Stimulated activated CD8-positive, alpha-beta memory T cell treated with anti-CD3 and anti-CD28 coated beads, Interleukin-7, amount 100 ng/mL, for 4 hours (primary cell): Measurements from ENCODE around the gene STX12.
"Not testable (repeated sequence)": the region's sequence is repeated elsewhere in the genome, so short reads cannot be mapped to it uniquely, and the experiment has no call there.

Source experiments
- DNase-seq, 2 donors: peaks; one replicate each; pipeline ENCODE4 v3.0.0-alpha.2; 2020; ENCODE audit warnings: low read depth in 2 of 2

STX12 gene

DNA sequence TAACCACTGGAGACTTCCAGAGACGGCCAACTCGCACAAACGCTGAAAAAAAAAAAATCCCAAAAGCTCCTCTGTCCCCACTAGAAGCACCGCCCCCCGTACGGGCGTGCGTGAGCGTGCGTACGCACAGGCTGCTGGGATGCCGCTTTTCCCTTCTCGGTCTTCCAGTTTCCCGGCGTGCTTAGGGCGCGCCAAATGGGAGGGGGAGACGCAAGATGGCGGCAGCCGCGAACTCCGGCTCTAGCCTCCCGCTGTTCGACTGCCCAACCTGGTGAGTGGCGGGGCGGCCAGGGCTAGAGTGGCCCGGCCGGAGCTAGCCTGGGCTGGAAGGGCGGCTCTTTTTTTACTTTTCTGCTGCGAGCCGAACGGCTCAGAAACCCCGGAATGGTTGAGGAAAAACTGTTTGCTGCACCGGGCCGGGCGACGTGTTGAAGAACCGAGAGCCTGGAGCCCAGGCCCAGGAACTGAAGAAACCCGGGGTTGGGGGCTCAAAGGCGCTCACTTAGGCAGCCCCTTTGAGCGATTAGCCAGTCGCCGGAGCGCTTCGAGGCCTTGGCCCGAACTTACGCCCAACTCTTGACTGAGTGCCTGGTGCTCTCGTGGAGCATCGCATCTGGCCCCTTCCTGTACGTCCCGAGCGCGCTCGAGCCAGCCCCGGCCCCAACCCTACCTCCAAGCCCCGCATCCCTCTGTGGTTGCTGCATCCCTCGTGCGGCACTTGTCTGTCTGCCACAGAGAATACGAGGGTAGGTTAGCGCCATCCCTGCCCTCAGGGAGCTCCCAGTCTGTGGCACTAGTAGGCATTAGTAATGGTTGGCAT lies 57.8 kb downstream of the STX12 start, which contains the start of gene PPP1R8:
Gene PPP1R8 (plus strand): TSS at position 162 of the 820 bp plus-strand sequence. CDS start 54 bp downstream, at position 216.
- DNase-seq: peak; percentile 84 to 87

DNA sequence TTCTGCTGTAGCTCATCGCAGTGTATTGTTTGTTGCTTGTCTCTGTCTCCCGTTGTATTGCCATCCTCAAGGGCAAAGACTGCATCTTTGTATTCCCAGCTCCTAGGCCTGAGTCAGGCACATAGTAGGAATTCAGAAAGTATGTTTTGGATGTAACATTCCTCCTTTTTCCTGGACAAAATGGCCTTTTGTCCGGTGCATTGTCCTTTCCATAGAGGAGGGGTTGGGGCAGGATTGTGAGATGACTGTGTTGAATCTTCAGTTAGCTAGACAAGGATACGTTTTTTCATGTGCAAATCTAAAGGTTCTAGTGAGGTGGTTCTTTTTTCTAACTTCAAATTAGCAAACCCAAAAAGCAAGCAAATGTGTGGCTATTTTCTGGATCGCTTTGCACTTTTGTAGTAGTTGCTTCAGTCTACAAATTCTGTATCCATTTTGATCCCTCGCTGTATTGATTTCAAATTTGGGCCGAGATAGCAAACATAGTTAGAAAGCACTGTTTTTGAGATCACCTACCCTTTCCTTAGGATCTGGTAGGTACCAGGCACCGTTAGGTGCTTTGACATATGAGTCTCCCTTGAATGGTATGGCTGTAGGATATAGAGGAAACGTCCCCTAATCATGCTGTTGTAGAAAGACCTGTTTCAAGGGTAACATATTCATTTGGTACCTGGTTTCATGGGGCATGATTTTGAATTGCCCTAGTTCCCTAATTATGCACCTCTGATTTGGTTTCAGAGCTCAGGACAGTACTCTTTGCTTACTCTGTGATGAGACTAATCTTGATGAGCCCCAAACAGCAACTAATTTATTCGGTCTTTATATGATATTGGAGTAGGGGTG lies 58.8 kb downstream of the STX12 start:
- DNase-seq: no peak

DNA sequence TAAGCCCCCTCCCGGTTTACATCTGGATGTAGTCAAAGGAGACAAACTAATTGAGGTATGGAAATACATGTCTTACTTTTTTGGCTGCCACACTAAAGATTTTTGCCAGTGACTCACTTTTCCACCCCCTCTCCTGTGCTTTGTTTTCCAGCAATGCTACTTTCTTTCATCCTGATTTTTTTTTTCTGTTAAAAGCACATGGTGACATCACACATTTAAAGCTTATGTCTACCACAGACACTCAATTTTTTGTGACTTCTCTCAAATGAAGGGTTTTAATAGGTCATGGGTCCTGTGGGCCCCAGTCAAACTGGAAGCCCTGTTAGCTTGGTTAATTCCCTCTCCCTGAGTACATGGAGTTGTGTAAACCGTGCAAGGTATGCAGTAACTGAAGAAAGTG lies 59.7 kb downstream of the STX12 start:
- DNase-seq: no peak

DNA sequence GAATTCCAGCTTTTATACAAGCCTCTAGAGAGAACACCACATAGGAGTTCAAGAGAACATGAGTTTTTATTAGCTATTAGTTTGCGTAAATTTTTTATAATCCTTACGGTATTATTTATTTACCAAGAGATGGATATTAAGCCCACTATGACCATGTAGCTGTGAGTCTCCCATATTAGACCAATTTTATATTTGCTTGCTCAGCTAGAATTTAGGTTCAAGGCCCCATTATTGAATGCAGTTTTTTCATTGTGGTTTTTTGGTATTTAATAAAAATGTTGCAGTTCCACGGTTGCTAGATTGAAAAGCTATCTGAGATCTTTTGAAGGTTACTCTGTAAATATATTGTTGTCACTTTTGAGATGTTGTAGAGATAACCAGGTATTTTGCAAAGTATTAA lies 60.5 kb downstream of the STX12 start:
- no peak for DNase-seq

DNA sequence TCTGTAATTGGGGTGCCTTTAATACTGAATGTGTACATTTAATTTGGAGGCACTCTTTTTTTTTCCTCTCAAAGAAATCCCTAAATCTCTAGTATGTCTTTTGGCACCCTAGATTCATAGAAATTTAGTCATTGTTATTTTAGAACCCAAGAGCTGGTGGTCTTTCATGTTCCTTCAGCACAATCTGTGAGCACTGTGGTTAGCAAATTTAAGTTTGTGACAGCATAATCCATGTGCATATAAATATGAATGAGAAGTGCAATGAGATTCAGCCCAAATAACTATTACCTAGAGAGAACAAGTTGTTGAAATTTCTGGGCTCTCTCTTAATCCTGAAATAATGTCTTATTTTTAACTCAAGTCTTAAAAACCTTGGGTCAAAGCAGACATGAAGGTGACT lies 62.0 kb downstream of the STX12 start:
- no peak for DNase-seq

DNA sequence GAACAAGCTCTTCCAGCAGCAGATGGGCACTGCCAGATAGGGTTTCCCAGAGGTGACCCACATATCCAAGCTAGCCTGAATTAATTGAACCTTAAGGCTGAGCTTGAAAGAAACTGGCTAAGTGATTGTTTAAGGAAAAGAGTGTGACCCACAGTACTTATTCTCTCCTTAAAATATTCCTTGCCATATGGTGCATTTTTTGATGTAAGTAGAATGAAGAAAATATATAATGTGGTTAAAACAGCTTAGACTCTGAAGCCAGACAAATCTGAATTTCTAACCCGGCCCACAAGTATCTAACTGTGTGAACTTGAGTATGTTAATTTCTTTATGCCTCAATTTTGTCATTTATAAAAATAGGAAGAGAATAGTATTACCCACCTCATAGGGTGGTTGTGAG lies 62.5 kb downstream of the STX12 start:
- no peak for DNase-seq

DNA sequence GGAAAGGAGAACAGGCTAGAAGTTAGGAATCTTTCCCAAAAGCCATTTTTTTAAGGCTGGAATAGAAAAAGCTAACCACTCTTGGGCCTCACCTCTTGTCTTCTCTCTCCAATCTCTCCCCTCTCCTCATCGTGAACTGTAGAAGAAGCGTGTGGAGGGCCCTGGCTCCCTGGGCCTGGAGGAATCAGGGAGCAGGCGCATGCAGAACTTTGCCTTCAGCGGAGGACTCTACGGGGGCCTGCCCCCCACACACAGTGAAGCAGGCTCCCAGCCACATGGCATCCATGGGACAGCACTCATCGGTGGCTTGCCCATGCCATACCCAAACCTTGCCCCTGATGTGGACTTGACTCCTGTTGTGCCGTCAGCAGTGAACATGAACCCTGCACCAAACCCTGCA lies 76.9 kb downstream of the STX12 start:
- DNase-seq: no peak

DNA sequence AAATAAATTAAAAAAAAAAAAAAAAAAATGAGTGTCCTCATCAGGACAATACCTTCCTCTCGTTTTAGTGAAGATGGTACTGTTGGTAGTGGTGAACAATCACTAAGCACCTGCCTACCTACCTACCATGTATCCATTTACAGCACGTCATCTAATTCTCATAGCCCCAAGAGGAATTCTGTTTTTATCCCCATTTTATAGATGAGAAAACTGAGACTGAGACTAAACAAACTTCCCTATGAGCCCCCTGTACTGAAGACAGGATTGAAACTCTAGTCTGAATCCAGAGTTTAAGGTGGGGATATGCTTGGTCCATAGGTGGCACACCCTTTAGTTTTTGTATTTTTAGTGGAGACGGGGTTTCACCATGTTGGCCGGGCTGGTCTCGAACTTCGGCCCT lies 82.1 kb downstream of the STX12 start:
- DNase-seq: no peak

DNA sequence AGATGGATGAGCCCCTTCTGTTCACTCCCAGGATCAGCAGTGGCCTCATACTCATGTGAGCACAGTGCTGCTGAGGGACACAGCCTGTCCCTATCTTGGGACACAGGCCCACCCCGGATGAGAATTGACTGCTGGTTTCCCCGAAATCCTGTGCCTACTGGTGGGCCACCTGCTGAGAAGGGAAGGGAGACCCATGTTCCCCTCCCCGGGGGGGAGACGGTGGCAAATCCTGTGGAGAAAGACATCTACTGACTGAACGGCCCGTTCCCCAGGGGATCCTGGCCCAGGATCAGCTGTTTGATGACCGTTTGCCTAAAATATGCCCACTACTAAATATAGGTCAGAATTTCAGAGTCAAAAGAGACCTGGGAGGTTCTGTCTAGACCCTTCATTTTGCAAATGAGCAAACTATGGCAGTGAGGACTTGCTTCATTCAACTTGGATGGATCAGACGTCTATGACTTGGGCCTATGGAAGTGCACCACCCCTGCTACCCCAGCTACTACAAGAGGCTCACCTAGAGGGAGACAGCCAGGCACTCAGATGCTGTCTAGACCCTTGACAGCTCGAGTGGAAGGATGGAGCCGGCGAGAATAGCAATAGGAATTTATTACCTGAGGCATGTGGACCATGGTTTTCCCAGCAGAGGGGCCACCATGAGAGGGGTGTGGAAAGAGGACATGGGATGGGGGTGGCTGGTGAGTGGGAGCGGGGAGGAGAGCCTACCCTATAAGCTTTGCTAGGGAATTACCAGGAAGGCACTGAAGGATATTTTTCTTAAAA lies 83.7 kb downstream of the STX12 start:
- DNase-seq: no peak

DNA sequence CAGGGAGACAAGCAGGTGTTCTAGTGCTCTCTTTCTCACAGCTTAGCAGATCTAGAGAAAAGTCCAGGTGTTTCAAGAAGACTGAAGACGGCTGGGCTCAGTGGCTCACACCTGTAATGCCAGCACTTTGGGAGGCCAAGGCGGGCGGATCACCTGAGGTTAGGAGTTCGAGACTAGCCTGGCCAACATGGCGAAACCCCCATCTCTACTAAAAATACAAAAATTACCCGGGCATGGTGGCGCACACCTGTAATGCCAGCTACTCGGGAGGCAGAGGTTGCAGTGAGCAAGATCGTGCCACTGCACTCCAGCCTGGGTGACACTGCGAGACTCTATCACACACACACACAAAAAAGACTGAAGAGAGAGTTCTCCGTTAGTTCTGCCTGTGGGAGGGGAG lies 84.5 kb downstream of the STX12 start:
- not testable (repeated sequence) for DNase-seq

DNA sequence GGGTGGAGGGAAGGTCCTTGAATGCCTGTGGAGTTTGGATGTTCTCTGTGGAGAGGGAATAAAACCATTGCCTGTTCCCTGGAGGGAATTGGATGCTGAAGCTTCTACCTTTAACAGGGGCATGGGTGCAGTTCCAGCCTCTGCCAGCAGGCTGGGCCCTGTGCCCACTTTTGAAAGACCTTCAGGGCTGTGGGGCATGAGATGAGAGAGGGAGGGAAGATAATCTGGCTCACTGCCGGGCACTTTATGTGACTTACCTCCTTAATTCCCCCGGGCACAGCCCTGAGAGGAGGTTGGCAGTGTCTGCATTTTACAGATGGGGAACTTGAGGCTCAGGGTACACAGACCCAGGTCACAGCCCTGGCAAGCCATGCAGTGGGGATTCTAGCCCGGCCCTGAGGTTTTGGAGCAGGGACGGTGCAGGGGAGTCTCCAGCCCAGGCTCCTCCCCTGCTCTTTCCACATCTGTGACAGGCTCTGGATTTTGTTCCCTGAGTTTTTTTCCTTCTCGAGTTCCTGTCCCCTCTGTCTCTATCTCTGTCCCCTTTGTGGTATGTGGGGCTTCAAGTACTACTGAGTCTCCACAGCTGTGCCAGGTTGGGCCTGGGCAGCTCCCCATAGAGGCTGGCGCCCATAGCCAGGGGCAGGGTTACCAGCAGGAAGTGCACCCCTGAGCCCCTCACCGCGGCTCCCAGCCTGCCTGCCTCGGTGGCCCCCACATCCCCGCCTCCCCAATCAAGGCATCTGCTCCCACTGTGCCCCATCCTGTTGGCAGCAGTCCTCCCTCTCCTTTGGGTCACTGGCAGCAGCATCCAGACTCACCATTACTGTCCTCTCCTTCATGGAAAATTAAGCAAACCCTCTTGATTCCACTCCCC lies 85.3 kb downstream of the STX12 start:
- DNase-seq: peak; percentile 67 to 74

DNA sequence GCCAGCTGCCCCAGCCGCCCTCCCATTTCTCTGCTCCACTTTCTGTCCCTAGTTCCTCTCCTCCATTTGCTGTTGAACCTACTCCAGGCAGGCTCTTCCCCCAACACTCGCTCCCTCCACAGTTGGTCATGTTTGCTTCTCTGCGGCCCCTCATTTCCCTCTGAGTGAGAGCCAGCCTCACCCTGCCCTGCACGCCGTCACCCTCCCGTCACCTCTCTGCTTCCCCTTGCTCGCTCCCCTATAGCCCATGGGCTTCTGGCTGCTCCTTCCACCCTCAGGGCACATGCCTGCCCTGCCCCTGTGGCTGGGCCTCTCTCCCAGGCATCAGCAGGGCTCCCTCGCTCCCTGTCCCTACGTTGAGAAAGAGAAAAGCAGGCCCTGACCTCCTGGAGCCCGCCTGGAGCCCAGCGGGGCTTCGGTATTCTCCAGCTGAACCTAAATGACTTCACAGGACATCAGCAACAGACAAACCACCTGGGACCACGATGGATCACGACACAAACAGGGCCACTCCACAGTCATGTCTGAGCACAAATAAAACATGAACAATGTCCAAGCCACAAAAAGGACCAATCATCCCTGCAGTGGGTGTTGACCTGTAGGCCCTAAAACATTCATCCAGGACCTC lies 86.0 kb downstream of the STX12 start:
- no peak for DNase-seq

DNA sequence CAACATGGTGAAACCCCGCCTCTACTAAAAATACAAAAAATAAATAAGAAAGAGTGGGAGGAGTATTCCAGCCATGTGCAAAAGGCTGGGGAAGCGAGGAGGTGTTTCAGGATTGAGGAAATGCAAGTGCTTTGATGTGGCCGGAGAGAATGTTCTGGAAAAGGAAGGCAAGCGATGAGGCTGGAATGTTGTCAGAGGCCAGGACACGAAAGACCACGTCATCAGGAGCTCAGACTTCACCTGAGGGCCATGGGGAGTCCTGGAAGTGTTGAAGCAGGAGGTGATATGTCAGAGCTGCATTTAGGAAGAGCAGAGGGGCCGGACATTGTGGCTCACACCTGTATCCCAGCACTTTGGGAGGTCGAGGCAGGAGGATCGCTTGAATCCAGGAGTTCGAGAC lies 88.4 kb downstream of the STX12 start:
- DNase-seq: no peak

DNA sequence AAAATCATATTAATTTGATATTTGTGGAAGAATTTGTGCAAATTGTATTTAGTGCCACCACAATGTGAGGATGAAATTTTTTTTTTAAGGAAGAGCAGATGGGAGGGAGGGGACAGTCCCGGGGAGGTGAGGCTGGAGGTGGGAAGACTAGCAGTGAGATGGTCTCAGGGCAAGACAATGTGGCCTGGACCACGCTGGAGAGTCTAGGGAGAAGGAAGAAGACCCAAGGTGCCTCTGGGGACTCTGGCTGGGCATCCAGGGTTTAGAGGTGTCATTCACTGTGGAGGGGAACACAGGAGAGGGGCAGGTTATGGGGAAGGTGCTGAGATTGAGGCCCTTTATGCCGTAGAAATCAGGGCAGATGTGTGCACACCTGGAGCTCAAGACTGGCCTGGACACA lies 89.0 kb downstream of the STX12 start:
- DNase-seq: no peak

DNA sequence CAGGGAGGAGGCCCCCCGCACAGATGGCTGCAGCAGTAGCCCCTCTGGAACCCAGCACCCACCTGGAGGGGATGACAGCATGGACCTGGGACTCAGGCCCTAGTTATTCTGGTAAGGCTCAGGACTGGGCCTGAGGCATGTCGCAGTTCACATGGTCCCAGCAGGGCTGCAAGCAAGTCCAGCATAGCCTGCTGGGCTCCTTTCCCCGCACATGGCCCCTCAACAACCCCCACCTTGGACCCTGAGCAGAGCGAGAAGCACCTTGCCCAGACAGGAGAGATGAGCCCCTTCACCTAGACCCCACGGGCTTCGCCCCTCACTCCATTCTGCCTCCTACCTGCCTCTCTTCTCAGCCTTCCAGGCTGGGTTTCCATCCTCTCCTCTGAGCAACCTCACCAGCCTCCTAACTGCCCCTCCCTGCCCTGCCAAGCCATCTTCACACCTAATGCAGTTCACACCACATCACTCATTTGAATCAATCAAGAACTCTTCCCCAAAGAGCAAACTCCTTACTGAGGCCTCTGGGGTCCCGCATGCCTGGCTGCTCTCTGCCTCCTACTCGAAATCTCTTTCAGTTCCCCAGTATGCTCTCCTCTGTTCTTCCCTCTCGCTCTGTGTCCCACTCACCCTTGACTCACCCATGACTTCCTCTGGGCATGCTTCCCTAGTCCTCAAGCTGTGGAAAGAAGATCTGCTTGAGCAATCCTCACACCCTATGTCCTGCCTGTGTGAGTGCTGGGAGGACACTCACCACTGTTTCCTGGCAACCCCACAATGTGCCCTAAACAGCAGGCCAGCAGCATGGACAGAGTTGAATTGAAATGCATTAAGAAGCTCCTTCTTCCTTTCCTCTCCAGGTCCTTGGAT lies 89.9 kb downstream of the STX12 start:
- no peak for DNase-seq

DNA sequence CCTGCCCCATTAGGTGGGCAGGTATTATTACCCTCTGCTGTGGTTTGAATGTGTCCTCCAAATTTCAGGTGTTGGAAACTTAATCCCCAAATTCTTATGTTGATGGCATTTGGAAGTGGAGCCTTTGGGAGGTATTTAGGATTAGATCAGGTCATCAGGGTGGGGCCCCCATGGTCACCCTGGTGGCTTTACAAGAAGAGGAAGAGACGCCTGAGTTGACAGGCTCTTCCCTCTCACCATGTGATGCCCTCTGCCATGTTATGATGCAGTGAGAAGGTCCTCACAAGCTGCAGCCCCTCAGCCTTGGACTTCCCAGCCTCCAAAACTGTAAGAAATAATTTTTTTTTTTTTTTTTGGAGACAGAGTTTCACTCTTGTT lies 90.5 kb downstream of the STX12 start:
- no peak for DNase-seq

DNA sequence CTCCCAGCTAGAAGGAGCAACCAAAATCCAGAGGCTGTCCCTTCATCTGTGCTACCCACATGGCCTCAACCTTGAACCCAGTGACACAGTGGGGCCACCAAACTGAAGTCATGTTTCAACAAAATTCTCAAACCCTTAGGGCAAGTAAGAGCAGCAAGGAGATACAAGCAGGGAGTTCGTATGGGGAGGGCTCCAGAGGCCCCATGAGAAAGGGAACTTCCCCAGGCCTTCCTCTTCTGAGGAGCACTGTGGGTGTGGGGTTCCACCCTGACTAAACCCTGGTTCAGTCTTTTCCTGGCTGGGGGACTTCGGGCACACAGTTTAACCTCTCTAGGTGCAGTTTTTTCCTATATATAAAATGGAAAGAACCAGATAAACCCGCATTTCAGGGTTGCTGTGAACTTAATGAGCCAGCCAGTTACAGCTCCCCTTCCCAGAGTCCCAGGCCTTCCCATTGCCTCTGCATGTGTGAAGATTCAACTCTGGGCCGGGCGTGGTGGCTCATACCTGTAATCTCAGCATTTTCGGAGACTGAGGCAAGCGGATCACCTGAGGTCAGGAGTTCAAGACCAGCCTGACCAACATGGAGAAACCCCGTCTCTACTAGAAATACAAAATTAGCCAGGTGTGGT lies 91.4 kb downstream of the STX12 start:
- DNase-seq: no peak

DNA sequence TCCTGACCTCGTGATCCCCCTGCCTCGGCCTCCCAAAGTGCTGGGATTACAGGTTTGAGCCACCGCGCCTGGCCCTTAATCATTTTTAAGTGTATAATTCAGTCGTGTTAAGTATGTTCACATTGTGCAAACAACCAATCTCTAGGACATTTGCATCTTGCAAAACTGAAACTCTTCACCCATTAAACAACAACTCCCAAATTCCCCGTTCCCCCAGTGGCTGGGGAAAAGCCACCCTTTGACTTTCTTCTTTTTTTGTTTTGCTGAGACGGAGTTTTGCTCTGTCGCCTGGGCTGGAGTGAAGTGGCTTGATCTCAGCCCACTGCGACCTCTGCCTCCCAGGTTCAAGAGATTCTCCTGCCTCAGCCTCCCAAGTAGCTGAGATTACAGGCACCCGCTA lies 92.8 kb downstream of the STX12 start:
- DNase-seq: no peak

DNA sequence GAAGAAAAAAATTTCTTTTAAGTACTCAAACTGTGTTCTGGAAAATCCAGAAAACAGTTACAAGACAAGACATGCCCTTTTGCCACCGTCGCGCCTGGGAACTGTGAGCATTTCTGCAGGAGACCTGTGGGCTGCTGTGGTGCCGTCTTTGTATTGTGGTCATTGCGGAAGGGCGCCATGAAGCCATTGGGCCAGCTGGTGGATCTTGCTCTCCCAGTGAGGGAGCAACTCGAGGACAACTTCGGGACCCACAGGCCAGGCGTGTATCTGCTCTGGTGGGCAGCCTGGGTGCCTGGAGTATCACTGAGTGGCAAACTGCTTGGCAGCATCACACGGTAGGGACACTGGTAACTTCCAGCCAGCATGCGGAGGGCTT lies 95.5 kb downstream of the STX12 start:
- DNase-seq: no peak
